H1 (cell line): ENCODE data around the gene MAGI1. TPM values are rescaled to one million over a fixed set of nuclear protein-coding genes. Genes with fewer than 3 reads are reported as not detected.

Source experiments
- ATF2 ChIP-seq: IDR thresholded peaks from 2 replicates; pipeline ENCODE4 v1.6.1; 2012; ENCODE audit warnings: low read length, inconsistent platforms
- CHD7 ChIP-seq: fragments of 300-600 bp; sonication (generic); IDR thresholded peaks from 2 replicates; pipeline ENCODE4 v1.7.1; 2012; ENCODE audit warnings: low read length, moderate library complexity, mild to moderate bottlenecking, inconsistent platforms; ENCODE audit not compliant: insufficient replicate concordance
- CTCF ChIP-seq, 3 experiments: IDR thresholded peaks; 1 replicate in 2 of 3; 2 replicates in 1 of 3; pipeline versions ENCODE4 v1.5.1 to v1.6.1; 2011; ENCODE audit warnings: low read length in 3 of 3, mild to moderate bottlenecking in 3 of 3, inconsistent platforms in 2 of 3, low read depth in 1 of 3, moderate library complexity in 1 of 3; ENCODE audit not compliant: insufficient read depth in 1 of 3; ENCODE audit errors: control extremely low read depth in 1 of 3
- JUN ChIP-seq: IDR thresholded peaks from 2 replicates; pipeline ENCODE4 v1.6.1; 2011; ENCODE audit warnings: low read depth, mild to moderate bottlenecking, improper control_type of control experiment, low read length
- NANOG ChIP-seq: IDR thresholded peaks from 2 replicates; pipeline ENCODE4 v1.6.1; 2011; ENCODE audit warnings: low read length, low read depth, mild to moderate bottlenecking, inconsistent platforms; ENCODE audit not compliant: insufficient read depth, poor library complexity, severe bottlenecking
- PHF8 ChIP-seq: fragments of 200-600 bp; sonication (generic); conservative IDR thresholded peaks from 2 replicates; pipeline ENCODE4 v1.7.1; 2012; ENCODE audit warnings: low read depth, mild to moderate bottlenecking, inconsistent platforms, low read length, moderate library complexity
- YY1 ChIP-seq: IDR thresholded peaks from 2 replicates; pipeline ENCODE4 v1.6.1; 2011; ENCODE audit warnings: low read depth, mild to moderate bottlenecking, low read length
- polyA plus RNA-seq, 7 experiments: library from polyadenylated mRNA; depleted of rRNA in 3 of 7; stranded (reverse) in 5 of 7; unstranded in 2 of 7; fragments of >200 nt in 5 of 7; fragments of 200-250 nt in 2 of 7; gene quantifications; 1 replicate in 5 of 7; 2 replicates in 1 of 7; 4 replicates in 1 of 7; pipeline versions ENCODE4 v1.2.1 to v1.2.3, GENCODE V29; 2011 to 2013; ENCODE audit warnings: missing spikeins in 2 of 7, mixed read lengths in 2 of 7
- total RNA-seq: library from RNA; stranded (reverse); fragmentation: NEBNext Ultra II Directional; extraction: Animal tissue kit (Norgen Biotek cat#: 25700); gene quantifications from 2 replicates; pipeline ENCODE4 v1.2.1, GENCODE V29; 2021

MAGI1 gene
- total and polyA plus RNA-seq, 2 of the 8 experiments (the other 6 are each of a cell fraction or from before 2014, with no cell fraction given) = 19.8 to 78.0 TPM

- TF ChIP-seq CHD7 = no peak
- no peak for TF ChIP-seq YY1
- no peak for TF ChIP-seq NANOG
- no peak for TF ChIP-seq JUN
- no peak for TF ChIP-seq CTCF (IDR thresholded peaks at IDR 0.05; ENCODE audit: control extremely low read depth in 1 of 3, insufficient read depth in 1 of 3, low read depth in 1 of 3, low read length in 3 of 3)
- no peak for TF ChIP-seq PHF8
- no peak for TF ChIP-seq ATF2
These were observed 605.2 kb downstream of the MAGI1 start (continued) for GRCh38 chr3:65433480-65433879.
